GM12878 (cell line): ENCODE data around the gene MOGAT2.

Experiments
- CTCF ChIP-seq, 3 experiments: IDR thresholded peaks in 2 of 3; conservative IDR thresholded peaks in 1 of 3; 2 replicates each; pipeline ENCODE4 v1.5.1; 2011; ENCODE audit warnings: low read depth in 3 of 3, low read length in 3 of 3, mild to moderate bottlenecking in 3 of 3, control low read depth in 2 of 3, moderate library complexity in 2 of 3, inconsistent platforms in 1 of 3, mixed read lengths in 1 of 3; ENCODE audit not compliant: control insufficient read depth in 2 of 3, insufficient read depth in 1 of 3; ENCODE audit errors: extremely low read depth in 1 of 3
- EZH2 ChIP-seq: IDR thresholded peaks from 2 replicates; pipeline ENCODE4 v1.6.1; 2012; ENCODE audit warnings: low read depth, mild to moderate bottlenecking, control low read depth, inconsistent platforms, low read length, borderline replicate concordance; ENCODE audit not compliant: control insufficient read depth
- MYC ChIP-seq: IDR thresholded peaks from 2 replicates; pipeline ENCODE4 v1.6.1; 2011; ENCODE audit warnings: mild to moderate bottlenecking, low read length, moderate library complexity, inconsistent platforms; ENCODE audit not compliant: insufficient read depth, insufficient replicate concordance, insufficient read length, severe bottlenecking
- POLR2AphosphoS5 ChIP-seq: IDR thresholded peaks from 2 replicates; pipeline ENCODE4 v1.6.1; 2011; ENCODE audit warnings: mild to moderate bottlenecking, low read length, inconsistent platforms
- SUZ12 ChIP-seq: fragments of 200-600 bp; sonication (generic); IDR thresholded peaks from one replicate; pipeline ENCODE4 v1.6.1; 2018; ENCODE audit warnings: antibody characterized with exemption, mild to moderate bottlenecking; ENCODE audit not compliant: unreplicated experiment
- TAF1 ChIP-seq: IDR thresholded peaks from 2 replicates; pipeline ENCODE4 v1.6.1; 2011; ENCODE audit warnings: mild to moderate bottlenecking, low read depth, low read length, borderline replicate concordance
- ZNF217 ChIP-seq: fragments of 450-650 bp; IDR thresholded peaks from 2 replicates; pipeline ENCODE4 v1.6.1; 2017; ENCODE audit warnings: antibody characterized with exemption, mild to moderate bottlenecking

DNA sequence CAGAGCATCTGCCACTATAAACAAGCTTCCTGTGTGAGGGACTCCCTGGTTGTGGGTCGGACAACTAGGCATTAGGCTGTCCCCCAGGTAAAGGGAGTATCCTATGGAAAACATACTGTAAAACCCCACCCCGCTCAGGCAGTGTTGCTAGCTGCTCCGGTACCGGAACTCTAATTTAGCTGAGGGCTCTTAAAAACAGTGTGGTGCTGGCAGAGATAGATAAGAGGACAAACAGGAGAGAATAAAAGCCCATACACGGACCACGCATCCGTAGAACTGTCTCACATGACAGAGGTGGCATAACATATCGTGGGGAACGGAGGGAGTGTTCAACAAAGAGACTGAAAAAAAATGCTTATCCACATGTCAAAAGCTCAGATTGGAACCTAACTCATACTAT, 3.4 kb upstream of the MOGAT2 start:
- no peak for TF ChIP-seq EZH2
- TF ChIP-seq CTCF (IDR thresholded peaks at IDR 0.05 in 2 of 3, conservative IDR thresholded peaks at IDR 0.05 in 1 of 3; ENCODE audit: control insufficient read depth in 2 of 3, extremely low read depth in 1 of 3, insufficient read depth in 1 of 3, low read depth in 3 of 3, low read length in 3 of 3), result no peak
- TF ChIP-seq ZNF217, result no peak
- no peak for TF ChIP-seq POLR2AphosphoS5
- no peak for TF ChIP-seq MYC
- TF ChIP-seq SUZ12, result no peak
- TF ChIP-seq TAF1, result no peak
